MM.1S (cell line): Measurements from ENCODE around the gene ST7.

ENCODE experiments used
- DNase-seq: peaks from one replicate; pipeline ENCODE4 v3.0.0-alpha.2; 2015
- H2AFZ ChIP-seq: fragments of 300-600 bp; sonication (generic); 2 replicates; pipeline ENCODE4 v1.6.0; 2016; ENCODE audit warnings: antibody characterized with exemption, low read length
- H3F3A ChIP-seq: fragments of 300-600 bp; sonication (generic); 2 replicates; pipeline ENCODE4 v1.6.1; 2016; ENCODE audit warnings: mild to moderate bottlenecking, antibody characterized with exemption, low read length, moderate library complexity, mixed read lengths; ENCODE audit not compliant: insufficient read depth
- H3K27ac ChIP-seq: fragments of 300-600 bp; sonication (generic); 2 replicates; pipeline ENCODE4 v1.5.1; 2016; ENCODE audit warnings: mild to moderate bottlenecking, low read length
- H3K27me3 ChIP-seq: fragments of 300-600 bp; sonication (generic); replicated peaks from 2 replicates; pipeline ENCODE4 v1.6.0; 2016; ENCODE audit warnings: low read length; ENCODE audit not compliant: insufficient read depth
- H3K36me3 ChIP-seq: fragments of 300-600 bp; sonication (generic); replicated peaks from 2 replicates; pipeline ENCODE4 v1.6.1; 2016; ENCODE audit warnings: mild to moderate bottlenecking, low read length, mixed read lengths; ENCODE audit not compliant: insufficient read depth
- H3K4me1 ChIP-seq: fragments of 300-600 bp; sonication (generic); 2 replicates; pipeline ENCODE4 v1.6.1; 2016; ENCODE audit warnings: low read length, mixed read lengths
- H3K4me2 ChIP-seq: fragments of 300-600 bp; sonication (generic); 2 replicates; pipeline ENCODE4 v1.6.0; 2016; ENCODE audit warnings: low read depth, low read length
- H3K4me3 ChIP-seq: fragments of 300-600 bp; sonication (generic); 2 replicates; pipeline ENCODE4 v1.5.1; 2016; ENCODE audit warnings: low read length, mixed read lengths
- H3K79me2 ChIP-seq: fragments of 300-600 bp; sonication (generic); 2 replicates; pipeline ENCODE4 v1.6.1; 2016; ENCODE audit warnings: mixed run types, low read length, mixed read lengths
- H3K9ac ChIP-seq: fragments of 300-600 bp; sonication (generic); 2 replicates; pipeline ENCODE4 v1.6.1; 2016; ENCODE audit warnings: low read length, mixed read lengths
- H3K9me2 ChIP-seq: fragments of 300-600 bp; sonication (generic); replicated peaks from 2 replicates; pipeline ENCODE4 v1.6.1; 2016; ENCODE audit warnings: mild to moderate bottlenecking, low read length, mixed read lengths; ENCODE audit not compliant: insufficient read depth
- H3K9me3 ChIP-seq: fragments of 300-600 bp; sonication (generic); replicated peaks from 2 replicates; pipeline ENCODE4 v1.6.1; 2016; ENCODE audit warnings: mild to moderate bottlenecking, low read length, mixed read lengths; ENCODE audit not compliant: insufficient read depth
- H4K20me1 ChIP-seq: fragments of 300-600 bp; sonication (generic); 2 replicates; pipeline ENCODE4 v1.6.1; 2016; ENCODE audit warnings: mild to moderate bottlenecking, low read length, moderate library complexity, mixed read lengths; ENCODE audit not compliant: insufficient read depth
- CTCF ChIP-seq: fragments of 300-600 bp; sonication (generic); IDR thresholded peaks from 2 replicates; pipeline ENCODE4 v1.5.1; 2016; ENCODE audit warnings: antibody characterized with exemption, low read length, mixed read lengths
- EZH2 ChIP-seq: fragments of 300-600 bp; sonication (generic); optimal IDR thresholded peaks from 2 replicates; pipeline ENCODE3; 2017; ENCODE audit warnings: low read depth, mild to moderate bottlenecking, antibody characterized with exemption, low read length, mixed read lengths
- EZH2phosphoT487 ChIP-seq: fragments of 300-600 bp; sonication (generic); IDR thresholded peaks from 2 replicates; pipeline ENCODE4 v1.6.1; 2018; ENCODE audit warnings: antibody characterized with exemption, low read length

Gene ST7

DNA sequence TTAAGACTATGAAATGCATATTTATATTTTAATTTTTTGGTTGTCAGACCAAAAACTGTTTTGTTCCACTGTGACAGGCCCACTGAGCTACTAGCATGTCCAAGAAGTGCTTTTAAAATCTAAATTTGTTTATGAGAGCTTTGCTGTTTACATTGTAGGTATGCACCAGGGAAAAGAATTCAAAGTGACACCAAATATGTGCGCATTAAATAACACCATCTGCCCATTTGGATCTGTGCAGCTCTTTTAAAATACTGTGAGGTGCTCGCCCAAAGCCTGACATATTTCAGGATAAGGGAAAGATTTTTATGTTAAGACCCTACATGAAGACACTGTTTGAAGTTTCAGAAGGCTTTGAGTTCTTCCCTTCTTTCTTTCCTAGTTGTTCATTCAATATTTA lies 162.9 kb downstream of the ST7 start:
- no peak overlapping the region for H3K4me2 ChIP-seq
- no peak overlapping the region for H3K9ac ChIP-seq
- no peaks in the 10 kb centered on the region for H3K27me3 ChIP-seq
- H3K27ac ChIP-seq: no peak overlapping the region
- H2AFZ ChIP-seq: no peak overlapping the region
- no peaks in the 10 kb centered on the region for H3K36me3 ChIP-seq
- peaks cover under 1% of the 10 kb centered on the region for H3F3A ChIP-seq
- H3K4me3 ChIP-seq: no peak overlapping the region
- no peak for TF ChIP-seq EZH2phosphoT487
- TF ChIP-seq CTCF: no peak
- no peak for TF ChIP-seq EZH2
- H3K9me3 ChIP-seq: no peaks in the 10 kb centered on the region
- 0 out of 2 replicates have a peak, but pooled peaks cover 3% of the 10 kb centered on the region for H3K79me2 ChIP-seq
- H4K20me1 ChIP-seq: 0 out of 2 replicates have a peak, but pooled peaks cover 3% of the 10 kb centered on the region
- H3K4me1 ChIP-seq: peaks cover 5% of the 10 kb centered on the region
- H3K9me2 ChIP-seq: no peaks in the 10 kb centered on the region
- no peak for DNase-seq

- Histone ChIP-seq H3K9me3 (no peaks in the 10 kb centered on the region), H3K27ac (no peak overlapping the region)
These were observed 163.9 kb downstream of the ST7 start for GRCh38 chr7:117117172-117117571.

DNA sequence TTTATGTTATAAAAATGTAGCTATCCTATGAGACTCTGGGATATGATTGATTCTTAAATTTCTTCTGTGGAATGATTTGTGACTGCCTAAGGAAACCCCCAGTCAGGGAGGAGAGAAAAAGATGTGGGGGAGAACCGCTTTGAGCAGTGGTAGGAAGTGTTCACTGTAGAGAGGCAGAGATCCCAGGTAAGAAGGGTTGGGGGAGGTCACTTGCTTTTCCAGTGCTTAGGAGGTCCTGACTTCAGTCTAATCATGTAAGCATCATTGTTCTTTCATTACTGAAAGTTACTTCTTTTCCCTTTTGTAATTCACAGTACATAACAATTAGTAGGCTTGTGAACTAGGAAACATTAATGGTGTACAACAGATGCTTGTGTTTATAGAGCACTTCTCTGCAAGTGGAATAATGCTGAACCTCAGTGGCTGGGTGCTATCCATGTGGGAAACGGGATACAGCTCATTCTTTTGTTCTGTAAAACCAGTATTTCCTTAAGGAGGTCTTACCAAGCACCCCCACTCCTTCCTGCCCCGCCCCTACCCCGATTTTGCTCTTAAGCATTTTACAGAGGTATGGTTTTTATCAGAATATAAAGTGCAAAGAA lies 165.4 kb downstream of the ST7 start:
- Histone ChIP-seq H3K9me3 (no peaks in the 10 kb centered on the region), H3K79me2 (no peaks in the 10 kb centered on the region), H4K20me1 (no peaks in the 10 kb centered on the region), H2AFZ (no peak overlapping the region), H3K4me1 (no peaks in the 10 kb centered on the region), H3K9ac (no peak overlapping the region), H3K27me3 (no peaks in the 10 kb centered on the region), H3K4me3 (no peak overlapping the region), H3K36me3 (no peaks in the 10 kb centered on the region), H3F3A (no peaks in the 10 kb centered on the region), H3K4me2 (no peak overlapping the region), H3K27ac (no peak overlapping the region), H3K9me2 (no peaks in the 10 kb centered on the region)
- TF ChIP-seq CTCF: no peak
- no peak for TF ChIP-seq EZH2phosphoT487
- no peak for TF ChIP-seq EZH2
- DNase-seq: no peak

More at GRCh38 chr7:117117172-117117571, 163.9 kb downstream of the ST7 start:
- Histone ChIP-seq H3K9ac (no peak overlapping the region), H2AFZ (no peak overlapping the region), H3K4me1 (no peaks in the 10 kb centered on the region), H3K4me3 (no peak overlapping the region), H3K79me2 (no peaks in the 10 kb centered on the region), H4K20me1 (no peaks in the 10 kb centered on the region), H3K9me2 (no peaks in the 10 kb centered on the region), H3F3A (no peaks in the 10 kb centered on the region), H3K4me2 (no peak overlapping the region), H3K27me3 (no peaks in the 10 kb centered on the region), H3K36me3 (no peaks in the 10 kb centered on the region)
- DNase-seq: no peak
- TF ChIP-seq EZH2 (no peak), CTCF (no peak), EZH2phosphoT487 (no peak)
